HG03280 (cell line): ENCODE data around the gene FMO4.
"Not testable (repeated sequence)": the region's sequence is repeated elsewhere in the genome, so short reads cannot be mapped to it uniquely, and the experiment has no call there.

ENCODE experiments used
- ATAC-seq: cut with Tn5 transposase; IDR thresholded peaks from one replicate; pipeline ENCODE4 v1.9.1; 2021; ENCODE audit warnings: mild to moderate bottlenecking, moderate library complexity; ENCODE audit not compliant: unreplicated experiment

The FMO4 gene

DNA sequence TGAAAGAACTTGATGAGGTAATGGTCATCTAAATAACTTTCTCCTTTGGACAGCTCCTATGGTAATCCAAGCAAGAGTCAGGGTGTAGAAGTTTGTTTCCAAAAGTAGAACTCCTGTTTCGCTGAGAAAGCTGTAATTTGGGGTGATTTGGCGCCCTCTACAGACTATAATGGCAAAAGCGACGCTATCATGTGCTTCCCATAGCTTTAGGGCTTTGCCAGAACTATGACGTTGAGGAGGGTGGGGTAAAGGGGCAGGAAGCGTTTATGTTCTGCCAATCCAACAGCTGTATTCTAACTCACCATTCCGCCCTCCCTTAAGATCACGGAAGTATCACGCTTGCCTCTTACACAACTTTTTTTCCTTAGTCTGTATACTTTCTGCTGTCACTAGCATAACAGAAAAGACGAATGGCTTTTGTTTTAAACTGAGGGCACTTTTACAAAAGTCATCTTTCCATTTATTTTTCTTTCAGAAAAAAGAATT, at the start of gene FMO4:
Gene FMO4, plus strand, starts transcription at position 349 of the 486 bp plus-strand sequence. CDS start 5,643 bp downstream, outside the sequence.
- ATAC-seq, result peak; percentile 100

DNA sequence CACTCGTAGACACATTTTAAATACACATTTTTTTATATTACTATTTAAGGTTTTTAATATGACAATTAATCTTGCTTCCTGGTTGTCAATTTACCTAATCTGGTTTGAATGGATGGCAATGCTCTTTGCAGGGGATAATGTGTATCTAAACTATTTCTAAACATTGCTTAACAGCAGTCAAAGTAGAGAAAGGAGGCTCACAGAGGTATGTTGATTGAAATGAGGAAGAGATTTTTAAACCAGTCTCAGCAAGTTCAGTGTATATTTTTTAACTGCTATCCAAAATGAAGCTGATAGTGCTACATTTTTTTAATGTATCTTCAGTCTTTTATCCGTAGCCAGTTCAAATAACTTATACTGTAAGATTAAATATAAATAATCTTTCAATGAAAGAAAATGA, 48.3 kb upstream of the FMO4 start:
- no peak for ATAC-seq

DNA sequence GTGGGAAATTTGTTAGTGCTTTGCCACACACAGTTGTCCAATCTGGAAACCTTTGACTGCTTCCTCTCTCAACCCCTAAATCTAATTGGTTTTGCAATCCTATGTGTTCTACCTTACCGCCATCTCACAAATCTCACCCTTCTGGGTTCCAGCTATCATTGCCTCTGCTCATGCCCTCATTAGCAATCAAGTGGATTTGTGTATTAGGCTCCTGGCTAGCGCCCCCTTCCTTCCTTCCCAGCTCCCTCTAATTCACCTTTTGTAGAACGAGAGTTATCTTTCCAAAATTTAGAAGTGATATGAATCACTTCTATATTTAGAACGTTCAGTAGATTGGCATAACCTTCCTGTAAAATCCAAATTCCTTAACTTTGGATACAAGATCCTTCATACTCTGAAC, 47.1 kb upstream of the FMO4 start:
- no peak for ATAC-seq

- ATAC-seq, result no peak
These were observed 46.6 kb upstream of the FMO4 start for GRCh38 chr1:171267391-171267790.

GRCh38 chr1:171270806-171271205, 43.2 kb upstream of the FMO4 start:
- no peak for ATAC-seq

DNA sequence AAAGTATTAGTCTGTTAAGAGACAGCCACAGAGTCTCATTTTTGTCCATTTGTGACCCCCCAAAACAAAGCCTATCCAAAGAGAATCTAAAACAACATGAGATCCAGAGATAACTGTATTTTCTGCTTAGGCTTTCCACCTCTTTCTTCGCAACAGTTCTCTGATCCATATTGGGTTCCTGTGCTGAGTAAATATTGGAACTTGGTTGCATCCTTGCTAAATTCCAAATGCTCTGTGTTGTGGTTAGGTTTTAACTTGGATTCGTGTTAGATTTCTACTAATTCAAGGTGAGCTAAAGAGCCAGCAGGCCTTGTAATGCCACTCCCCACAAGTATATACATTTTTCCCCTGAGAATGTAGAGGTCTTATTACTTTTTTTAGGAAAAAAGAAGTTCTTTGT, 36.4 kb upstream of the FMO4 start:
- no peak for ATAC-seq

- ATAC-seq, result no peak
These were observed 34.7 kb upstream of the FMO4 start for GRCh38 chr1:171279234-171279633.

DNA sequence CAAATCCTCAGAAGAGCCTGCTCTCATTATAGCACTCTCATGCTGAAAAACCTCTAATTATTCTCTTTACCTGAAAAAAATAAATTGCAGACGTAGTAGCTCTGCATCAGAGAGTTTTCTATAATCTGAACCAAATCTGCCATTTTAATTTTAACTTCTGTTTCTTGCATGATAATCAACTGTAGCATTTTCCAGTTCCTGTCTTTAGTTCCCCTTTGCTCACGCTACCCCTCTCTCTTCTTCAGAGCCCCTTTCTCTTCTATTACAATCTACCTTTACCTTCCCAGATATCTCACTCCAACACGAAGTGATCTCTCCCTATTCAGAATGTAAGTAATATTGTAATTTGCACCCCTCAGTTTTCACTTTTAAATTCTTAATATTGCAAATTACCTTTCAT, 34.3 kb upstream of the FMO4 start:
- ATAC-seq, result no peak

- ATAC-seq, result no peak
These were observed 33.4 kb upstream of the FMO4 start for GRCh38 chr1:171280599-171280998.

DNA sequence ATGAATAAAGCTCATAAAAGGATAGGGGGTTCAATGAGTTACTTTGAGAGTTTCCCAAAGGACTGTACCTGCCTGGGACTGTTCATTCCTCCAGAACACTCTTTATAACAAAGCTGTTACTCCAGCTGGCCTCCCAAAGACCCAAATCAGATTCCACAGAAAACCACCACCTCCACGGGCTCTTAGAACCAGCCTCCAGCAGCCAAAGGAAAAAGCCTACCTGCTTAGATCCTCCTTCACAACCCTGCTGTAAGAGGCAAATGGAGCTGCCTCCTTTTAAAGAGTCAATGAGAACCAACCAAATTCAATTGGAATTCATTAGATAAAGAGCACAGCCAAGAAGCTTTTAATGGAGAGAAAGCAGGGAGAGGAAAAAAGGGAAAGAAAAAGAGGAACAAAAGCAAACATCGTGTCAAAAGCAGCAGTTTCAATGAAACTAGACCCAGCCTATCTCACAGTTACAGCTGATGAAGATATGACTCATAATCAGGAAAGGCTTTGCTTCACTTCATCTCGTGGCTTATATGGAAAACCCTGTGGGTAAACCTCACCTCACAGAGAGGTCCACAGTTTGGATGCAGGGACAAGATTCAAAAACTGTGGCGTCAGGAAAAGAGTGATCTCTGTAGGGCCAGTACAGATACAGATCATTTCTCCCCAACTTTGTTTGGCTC, 27.8 kb upstream of the FMO4 start:
- peak; percentile 57 for ATAC-seq

GRCh38 chr1:171290621-171291020, 23.4 kb upstream of the FMO4 start:
- ATAC-seq, result no peak

- no peak for ATAC-seq
These were observed 21.2 kb upstream of the FMO4 start for GRCh38 chr1:171292799-171293198.

- not testable (repeated sequence) for ATAC-seq
These were observed 18.6 kb upstream of the FMO4 start for GRCh38 chr1:171295383-171295782.

DNA sequence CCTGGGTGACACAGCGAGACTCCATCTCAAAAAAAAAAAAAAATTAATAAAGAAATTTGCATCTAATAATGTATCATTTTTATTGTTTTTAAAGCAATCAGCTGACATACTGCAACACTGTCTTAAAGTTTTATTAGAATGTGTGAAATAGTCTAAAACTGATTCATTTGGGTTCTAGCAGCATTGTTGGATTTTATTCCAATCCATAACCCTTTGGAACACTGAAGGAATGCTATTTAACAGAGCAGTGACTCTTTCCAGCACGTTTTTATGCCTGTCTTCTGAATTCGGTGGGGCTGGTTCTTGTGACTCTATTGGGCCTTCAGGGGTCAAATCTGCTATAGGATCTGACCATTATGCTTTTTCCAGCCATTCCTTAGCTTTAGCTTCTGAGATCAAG, 18.2 kb upstream of the FMO4 start:
- ATAC-seq, result no peak

- no peak for ATAC-seq
These were observed 17.1 kb upstream of the FMO4 start for GRCh38 chr1:171296897-171297296.

- ATAC-seq, result no peak
These were observed 15.3 kb upstream of the FMO4 start for GRCh38 chr1:171298696-171299095.

DNA sequence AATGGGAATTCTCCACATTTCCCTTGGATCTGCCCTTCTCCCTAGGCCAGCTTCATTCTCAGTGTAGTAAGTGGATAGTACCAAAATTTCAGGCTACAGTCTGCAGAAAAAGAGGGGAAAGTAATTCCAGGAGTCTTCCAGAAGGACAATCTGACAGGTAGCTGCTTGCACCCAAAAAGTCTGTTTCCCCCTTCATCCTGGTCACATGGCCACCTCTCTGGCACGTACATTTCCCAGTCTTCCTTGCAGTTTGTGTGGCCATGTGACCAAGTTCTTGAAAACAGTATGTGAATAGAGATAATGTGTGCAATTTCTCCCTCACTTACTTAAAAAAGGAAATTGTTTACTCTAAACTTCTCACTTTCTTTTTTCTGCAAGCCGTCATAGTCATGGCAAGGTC, 14.6 kb upstream of the FMO4 start:
- no peak for ATAC-seq

DNA sequence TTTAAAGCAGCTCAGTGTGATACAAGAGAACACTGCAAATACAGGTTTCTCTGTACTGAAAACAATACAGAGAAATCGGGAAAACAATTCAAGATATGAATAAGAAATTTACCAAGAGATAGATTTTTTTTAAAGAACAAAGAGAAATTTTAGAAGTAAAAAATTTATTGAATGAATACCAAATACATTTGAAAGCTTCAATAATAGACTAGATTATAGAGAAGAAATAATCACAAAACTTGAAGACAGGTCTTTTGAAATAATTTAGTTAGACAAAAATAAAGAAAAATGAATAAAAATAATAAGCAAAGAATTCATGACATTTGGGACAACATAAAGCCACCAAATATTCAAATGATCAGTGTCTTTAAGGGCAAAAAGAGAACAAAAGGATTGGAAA, 13.6 kb upstream of the FMO4 start:
- no peak for ATAC-seq

- ATAC-seq, result no peak
These were observed 3.3 kb upstream of the FMO4 start for GRCh38 chr1:171310661-171311087.

DNA sequence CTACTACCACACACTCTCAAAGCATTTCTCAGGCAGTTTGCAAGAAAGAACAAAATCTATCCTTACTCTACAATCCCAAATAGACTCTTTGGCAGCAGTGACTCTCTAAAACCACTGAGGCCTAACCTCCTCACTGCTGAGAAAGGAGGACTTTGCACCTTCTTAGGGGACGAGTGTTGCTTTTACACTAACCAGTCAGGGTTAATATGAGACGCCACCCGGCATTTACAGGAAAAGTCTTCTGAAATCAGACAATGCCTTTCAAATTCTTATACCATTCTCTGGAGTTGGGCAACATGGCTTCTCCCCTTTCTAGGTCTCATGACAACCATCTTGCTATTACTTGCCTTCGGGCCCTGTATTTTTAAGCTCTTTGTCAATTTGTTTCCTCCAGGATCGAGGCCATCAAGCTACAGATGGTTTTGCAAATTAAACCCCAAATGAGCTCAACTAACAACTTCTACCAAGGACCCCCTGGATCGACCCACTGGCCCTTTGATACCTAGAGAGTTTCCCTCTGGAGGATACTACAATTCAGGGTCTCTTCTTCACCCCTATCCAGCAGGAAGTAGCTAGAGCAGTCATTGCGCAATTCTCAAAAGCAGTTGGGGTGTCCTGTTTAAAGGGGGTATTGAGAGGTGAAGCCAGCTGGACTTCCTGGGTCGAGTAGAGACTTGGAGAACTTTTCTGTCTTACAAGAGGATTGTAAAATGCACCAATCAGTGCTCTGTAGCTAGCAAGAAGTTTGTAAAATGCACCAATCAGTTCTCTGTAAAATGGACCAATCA, 2.0 kb upstream of the FMO4 start:
- no peak for ATAC-seq

GRCh38 chr1:171313319-171313834, 606 bp upstream of the FMO4 start:
- ATAC-seq, result peak; percentile 19

DNA sequence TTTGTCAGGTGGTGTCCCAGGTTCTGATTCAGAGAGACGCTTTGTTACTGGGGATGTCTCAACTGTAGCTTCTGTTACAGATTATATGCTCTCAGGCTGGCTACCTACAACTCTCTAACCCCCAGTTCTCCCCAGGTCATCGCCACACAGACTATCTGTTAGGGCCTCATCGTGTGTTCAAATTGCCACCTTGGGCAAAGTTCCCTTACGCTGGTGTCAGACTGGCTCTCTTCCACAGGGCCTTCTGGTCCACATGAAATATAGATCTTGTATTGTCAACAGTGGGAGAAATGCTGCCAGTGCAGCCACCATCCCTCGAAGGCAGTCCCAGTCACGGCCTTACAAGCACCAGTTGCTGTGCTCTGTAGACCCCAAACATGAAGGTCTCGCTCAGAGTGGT, 15.3 kb downstream of the FMO4 start:
- no peak for ATAC-seq
